Activated T-cell treated with anti-CD3 and anti-CD28 coated beads for 48 hours (primary cell): ENCODE measurements around the gene METTL25.

Experiments used
- DNase-seq: peaks from one replicate; pipeline ENCODE4 v3.0.0-alpha.2; 2020; ENCODE audit warnings: low read depth

Gene METTL25

GRCh38 chr12:82406651-82407050, 48.3 kb downstream of the METTL25 start:
- no peak for DNase-seq

GRCh38 chr12:82407481-82407880, 49.2 kb downstream of the METTL25 start:
- DNase-seq, result no peak

GRCh38 chr12:82408844-82409243, 50.5 kb downstream of the METTL25 start:
- no peak for DNase-seq

GRCh38 chr12:82411546-82412230, 53.4 kb downstream of the METTL25 start:
- DNase-seq, result no peak

- DNase-seq, result no peak
Measured at GRCh38 chr12:82412246-82412645, 53.9 kb downstream of the METTL25 start.

DNA sequence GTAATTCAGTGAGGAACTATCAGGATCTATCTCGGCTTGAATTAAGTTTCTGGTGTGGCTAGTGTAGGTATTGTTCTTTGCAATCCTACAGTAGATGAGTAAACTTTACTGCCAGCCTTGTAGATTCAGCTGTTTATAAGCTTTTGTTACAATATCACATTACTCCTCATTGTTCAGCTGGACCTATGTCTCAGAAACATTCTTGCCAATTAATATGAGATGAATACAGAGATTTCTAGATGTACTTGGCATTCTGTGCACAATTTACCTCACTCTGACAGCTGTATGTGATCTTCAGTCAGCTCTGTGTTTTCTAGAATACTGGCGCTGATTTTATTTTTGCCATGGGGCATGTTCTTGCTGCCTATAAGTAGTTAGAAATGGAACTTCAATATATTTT, 55.7 kb downstream of the METTL25 start:
- DNase-seq, result no peak

DNA sequence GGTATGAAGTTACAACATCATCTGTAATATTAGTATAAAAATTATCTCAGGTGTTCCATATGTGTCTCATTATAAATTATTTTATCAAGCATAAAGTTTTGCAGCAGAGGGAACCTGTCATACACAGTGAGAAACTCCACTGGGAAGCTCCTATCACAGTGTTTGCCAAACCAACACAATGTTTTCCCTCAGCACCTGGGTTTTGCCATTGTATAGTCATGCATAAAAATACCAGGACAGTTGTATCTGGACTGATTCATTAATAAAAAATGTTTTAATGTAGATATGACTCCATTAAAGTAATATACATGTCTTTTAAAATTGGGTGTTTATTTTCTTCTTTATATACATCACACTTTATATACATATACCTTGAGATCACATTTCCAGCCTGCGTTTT, 56.6 kb downstream of the METTL25 start:
- DNase-seq, result no peak

GRCh38 chr12:82415402-82415801, 57.1 kb downstream of the METTL25 start:
- DNase-seq, result no peak

DNA sequence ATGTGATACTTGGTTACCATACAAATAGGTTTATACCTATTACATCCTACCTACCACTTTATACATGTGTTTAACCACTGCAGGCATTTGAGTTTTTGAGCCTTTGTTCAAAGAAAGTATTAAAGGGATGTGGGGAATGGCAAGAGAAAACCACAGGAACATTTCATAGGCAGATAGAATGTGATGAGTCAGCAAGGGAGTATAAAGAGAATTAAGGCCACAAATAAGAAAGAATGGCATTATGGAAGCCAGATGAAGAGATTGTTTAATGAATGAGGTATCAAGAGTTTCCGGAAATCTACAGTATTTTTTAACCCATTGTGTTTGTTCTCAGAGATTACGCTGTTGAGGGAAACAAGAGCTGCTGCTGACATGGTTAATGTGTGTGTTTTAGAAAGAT, 66.9 kb downstream of the METTL25 start:
- no peak for DNase-seq

DNA sequence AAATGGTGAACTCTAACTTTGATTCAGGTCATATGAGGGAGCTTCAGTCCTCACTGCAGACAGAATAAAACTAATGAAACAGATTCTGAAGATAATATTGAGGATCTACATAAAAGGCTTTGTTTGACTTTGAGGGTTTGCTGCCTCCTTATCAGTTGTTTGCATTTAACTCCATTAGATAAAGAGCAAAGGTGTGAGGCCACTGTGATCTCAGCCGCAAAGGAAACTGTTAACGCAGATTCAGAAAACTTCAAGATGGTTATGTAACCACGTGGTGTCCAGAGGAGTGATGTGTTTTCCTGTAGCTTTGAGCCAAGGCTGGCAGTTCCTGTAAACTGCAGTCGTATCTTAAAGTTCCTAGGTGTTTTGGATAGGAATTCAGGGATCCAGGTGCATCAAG, 67.8 kb downstream of the METTL25 start:
- DNase-seq, result no peak

GRCh38 chr12:82426586-82426985, 68.3 kb downstream of the METTL25 start:
- DNase-seq, result no peak

DNA sequence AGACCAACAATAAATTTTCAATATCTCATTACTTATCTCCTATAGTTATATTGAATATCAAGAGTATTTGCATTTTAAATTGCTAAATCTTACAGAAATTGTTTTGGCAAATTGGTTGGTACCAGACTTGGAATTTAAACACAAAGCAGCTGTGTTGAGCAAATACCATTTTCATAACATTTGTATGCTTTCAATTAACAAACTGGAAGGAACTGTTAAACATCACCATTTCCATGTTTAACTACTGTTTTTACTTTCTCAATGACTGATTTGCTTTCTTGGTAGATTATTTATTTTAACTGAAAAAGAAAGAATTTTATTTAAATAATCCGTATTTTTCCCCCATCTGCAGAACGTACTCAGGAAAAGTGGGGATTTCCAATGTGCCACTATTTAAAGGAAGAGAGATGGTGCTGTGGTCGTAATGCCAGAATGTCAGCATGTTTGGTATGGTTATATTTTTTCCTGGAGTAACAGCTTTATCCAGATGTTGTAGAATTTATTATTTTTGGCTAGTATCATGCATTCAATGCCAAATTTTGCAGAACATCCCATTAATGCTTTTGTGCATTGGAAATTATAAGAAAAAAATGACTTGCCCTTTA, 72.3 kb downstream of the METTL25 start:
- DNase-seq, result no peak

GRCh38 chr12:82434392-82434911, 76.1 kb downstream of the METTL25 start:
- DNase-seq, result no peak

GRCh38 chr12:82436354-82436753, 78.0 kb downstream of the METTL25 start:
- DNase-seq, result no peak

DNA sequence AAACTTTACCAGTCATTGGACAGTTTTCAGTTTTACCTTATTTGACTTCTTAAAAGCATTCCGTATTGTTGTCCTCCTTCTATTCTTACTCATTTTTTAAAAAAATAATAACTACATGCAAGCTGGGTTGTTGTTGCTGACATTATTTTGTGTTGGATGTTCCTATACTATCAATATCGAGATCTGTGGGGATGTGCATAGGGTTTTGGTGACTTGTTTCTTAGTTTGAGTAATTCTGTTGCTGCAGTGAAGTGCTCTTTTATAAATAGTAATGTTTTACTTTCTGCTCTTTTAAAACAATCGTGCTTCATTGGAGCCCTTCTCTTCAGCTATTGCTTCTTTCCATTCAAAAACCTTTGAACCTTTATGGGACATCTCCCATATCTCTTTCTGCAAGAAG, 79.4 kb downstream of the METTL25 start:
- no peak for DNase-seq

- no peak for DNase-seq
Measured at GRCh38 chr12:82438356-82438755, 80.0 kb downstream of the METTL25 start.

DNA sequence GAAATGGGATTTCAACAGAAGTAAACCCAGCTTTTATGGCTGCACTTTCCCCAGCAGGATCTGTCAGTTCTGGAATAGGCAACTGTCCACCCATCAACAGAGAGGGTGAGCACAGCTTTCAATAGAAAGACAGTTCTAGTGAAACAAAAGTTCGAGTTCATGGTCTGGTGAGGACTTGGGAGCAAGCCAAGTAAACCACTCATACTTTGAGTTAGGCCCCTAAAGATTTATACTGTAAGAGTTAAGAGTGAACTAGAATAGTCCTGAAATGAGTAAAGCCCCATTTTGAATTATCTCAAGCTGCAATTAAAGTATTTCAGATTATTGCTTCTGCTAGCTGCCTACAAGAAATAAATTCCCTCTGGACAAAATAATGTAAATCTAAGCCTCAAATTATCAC, 82.6 kb downstream of the METTL25 start:
- DNase-seq, result no peak

- DNase-seq, result no peak
Measured at GRCh38 chr12:82448911-82449578, 90.7 kb downstream of the METTL25 start.

DNA sequence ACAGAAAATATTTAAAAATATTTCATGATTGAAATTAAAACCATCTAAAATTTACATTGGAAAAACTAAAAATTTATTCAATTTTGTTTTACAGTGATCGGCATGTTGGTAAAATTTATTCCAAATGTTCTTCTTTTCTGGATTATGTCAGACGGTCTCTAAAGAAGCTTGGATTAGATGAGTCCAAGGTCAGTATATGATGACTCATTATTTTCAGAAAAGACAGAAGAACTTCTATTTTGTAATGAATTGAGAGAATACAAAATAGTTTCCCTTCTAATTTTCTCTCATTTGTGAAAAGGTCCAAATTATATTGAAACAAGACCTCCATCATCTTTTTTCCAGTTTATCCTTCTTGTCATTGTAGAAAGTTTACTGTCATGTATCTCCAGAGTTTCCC, 98.3 kb downstream of the METTL25 start:
- no peak for DNase-seq

DNA sequence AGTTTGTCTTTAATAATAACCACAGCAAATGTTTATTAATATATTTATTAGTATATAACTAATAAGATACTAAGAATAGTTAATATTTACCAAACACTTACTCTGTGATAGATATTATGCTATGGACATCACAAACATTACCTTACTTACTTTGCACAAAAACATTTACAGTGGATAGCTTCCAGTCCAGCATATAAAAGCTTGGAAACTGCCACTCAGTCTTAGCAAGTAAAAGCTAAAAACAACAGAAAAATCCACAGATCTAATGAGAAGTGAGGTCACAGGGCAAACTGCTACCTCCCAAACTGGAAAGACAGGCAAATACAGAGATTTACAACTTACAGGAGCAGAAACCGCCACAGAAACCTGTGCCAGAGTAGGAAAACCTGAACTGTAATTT, 99.8 kb downstream of the METTL25 start:
- no peak for DNase-seq

- DNase-seq, result no peak
Measured at GRCh38 chr12:82461393-82461792, 103.1 kb downstream of the METTL25 start.

DNA sequence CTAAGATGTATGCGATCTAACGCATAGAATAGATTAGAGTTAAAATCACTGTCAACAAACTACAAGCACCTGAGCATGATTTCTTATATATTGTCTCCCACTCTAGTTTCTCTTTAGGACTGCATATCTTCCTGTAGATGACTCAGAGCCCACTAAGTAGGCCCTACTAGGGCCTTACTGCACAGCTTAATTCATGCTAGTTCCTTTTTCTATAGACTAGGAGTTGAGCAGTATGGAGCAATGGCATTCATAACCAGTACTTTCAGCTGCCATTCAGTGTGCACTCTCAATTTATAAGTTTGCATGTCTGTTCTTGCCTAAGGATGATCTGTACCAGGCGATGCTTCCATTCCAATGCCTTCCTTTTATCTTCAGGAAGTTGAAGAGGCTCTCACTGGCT, 103.5 kb downstream of the METTL25 start:
- no peak for DNase-seq

DNA sequence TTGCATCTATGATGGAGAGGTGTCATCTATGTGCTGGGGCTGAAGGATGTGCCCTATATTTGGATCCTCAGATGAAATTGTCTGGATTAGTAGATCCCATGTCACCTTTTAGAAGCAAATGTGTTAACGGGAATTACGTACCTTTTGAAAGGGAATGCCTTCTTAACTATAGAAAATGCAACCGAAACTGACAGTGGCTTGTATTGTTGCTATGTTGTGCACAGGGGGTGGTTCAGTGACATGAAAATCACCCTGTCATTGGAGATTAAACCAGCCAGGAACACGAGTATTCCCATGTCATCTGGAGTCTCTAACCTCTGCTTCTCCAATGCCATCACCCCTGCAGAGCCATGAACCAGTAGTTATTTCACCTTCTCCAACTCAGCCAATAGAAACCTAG, 110.2 kb downstream of the METTL25 start:
- DNase-seq, result no peak
